ACC112 (cell line): ENCODE results near the gene COPS6.

Experiments used
- H2AFZ ChIP-seq: fragments of 200-600 bp; sonication (generic); one replicate; pipeline ENCODE4 v1.6.0; 2017; ENCODE audit warnings: antibody characterized with exemption, low read length; ENCODE audit not compliant: unreplicated experiment
- H3K27ac ChIP-seq: fragments of 200-600 bp; sonication (generic); 2 replicates; pipeline ENCODE4 v1.5.1; 2014; ENCODE audit warnings: low read depth, mild to moderate bottlenecking, antibody characterized with exemption, low read length, moderate library complexity
- H3K27me3 ChIP-seq: fragments of 200-600 bp; sonication (generic); 2 replicates; pipeline ENCODE4 v1.6.1; 2014; ENCODE audit warnings: mild to moderate bottlenecking, antibody characterized with exemption, low read length, moderate library complexity, mixed read lengths; ENCODE audit not compliant: insufficient read depth
- H3K36me3 ChIP-seq: fragments of 200-600 bp; sonication (generic); 2 replicates; pipeline ENCODE4 v1.6.1; 2016; ENCODE audit warnings: mild to moderate bottlenecking, antibody characterized with exemption, low read length, moderate library complexity, mixed read lengths; ENCODE audit not compliant: insufficient read depth
- H3K4me1 ChIP-seq: fragments of 200-600 bp; sonication (generic); one replicate; pipeline ENCODE4 v1.6.1; 2016; ENCODE audit warnings: low read length, mixed read lengths; ENCODE audit not compliant: insufficient read depth, unreplicated experiment, control insufficient read depth
- H3K4me3 ChIP-seq: fragments of 200-600 bp; sonication (generic); 2 replicates; pipeline ENCODE4 v1.5.1; 2014; ENCODE audit warnings: mild to moderate bottlenecking, low read depth, low read length
- H3K79me2 ChIP-seq: fragments of 200-600 bp; sonication (generic); one replicate; pipeline ENCODE4 v1.6.0; 2016; ENCODE audit warnings: low read length; ENCODE audit not compliant: control insufficient read depth, unreplicated experiment, insufficient read depth

The COPS6 gene

DNA sequence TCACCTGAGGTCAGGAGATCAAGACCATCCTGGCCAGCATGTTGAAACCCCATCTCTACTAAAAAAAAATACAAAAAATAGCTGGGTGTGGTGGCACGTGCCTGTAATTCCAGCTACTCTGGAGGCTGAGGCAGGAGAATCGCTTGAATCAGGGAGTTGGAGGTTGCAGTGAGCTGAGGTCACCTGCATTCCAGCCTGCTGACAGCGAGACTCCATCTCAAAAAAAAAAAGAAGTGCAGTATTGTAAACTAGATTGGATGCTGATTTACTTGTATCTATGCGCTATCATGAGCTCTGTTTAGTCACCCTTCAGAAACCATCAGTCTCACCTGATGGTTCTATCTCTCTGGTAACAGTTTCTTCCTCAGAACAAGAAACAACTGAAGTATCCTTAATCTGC is 25.4 kb upstream of the COPS6 start:
- no peaks in the 10 kb centered on the region for H3K79me2 ChIP-seq
- H3K36me3 ChIP-seq: peaks cover 49% of the 10 kb centered on the region
- H3K27ac ChIP-seq: no peak overlapping the region
- no peaks in the 10 kb centered on the region for H3K27me3 ChIP-seq
- H3K4me3 ChIP-seq: no peak overlapping the region
- no peak overlapping the region for H2AFZ ChIP-seq
- H3K4me1 ChIP-seq: peaks cover 8% of the 10 kb centered on the region

DNA sequence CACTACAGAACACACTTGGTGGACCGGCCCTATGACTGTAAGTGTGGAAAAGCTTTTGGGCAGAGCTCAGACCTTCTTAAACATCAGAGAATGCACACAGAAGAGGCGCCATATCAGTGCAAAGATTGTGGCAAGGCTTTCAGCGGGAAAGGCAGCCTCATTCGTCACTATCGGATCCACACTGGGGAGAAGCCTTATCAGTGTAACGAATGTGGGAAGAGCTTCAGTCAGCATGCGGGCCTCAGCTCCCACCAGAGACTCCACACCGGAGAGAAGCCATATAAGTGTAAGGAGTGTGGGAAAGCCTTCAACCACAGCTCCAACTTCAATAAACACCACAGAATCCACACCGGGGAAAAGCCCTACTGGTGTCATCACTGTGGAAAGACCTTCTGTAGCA is 24.6 kb upstream of the COPS6 start:
- Histone ChIP-seq H3K27me3 (no peaks in the 10 kb centered on the region), H3K79me2 (no peaks in the 10 kb centered on the region), H3K4me3 (no peak overlapping the region), H3K4me1 (peaks cover 8% of the 10 kb centered on the region), H3K27ac (no peak overlapping the region), H2AFZ (no peak overlapping the region), H3K36me3 (peaks cover 46% of the 10 kb centered on the region)

DNA sequence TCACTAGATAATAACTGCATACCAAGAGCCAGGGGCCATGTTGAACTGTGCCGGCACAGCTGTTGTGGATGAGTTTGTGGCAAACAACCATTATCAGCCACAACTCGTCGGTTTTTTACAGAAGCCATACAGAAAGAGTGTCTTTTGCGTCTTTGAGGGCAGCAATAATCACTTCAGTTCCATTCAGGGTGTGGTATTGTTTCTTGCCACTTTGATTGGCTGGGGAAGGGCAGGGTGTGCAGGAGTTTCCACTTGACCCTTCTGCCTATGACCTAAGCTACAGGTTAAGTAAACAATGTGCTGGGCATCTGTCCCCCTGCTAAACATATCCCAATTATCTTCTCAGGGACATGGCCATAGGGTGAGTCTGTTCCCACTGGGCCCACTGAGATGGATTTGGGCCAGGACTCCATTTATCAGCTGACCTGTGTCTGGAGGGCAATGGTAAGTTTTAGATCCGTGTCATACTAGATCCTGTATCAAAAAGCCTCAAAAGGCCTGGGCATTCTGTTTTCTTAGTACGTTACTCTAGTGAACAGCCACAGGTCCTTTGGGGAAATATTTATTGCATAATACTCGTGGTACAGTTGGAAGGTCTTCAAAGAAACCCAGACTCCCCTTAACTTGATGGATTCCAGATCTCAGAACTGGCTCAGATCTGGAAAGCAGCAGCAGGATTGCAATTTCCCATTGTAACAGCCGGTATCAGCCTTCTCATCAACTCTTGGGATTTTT is 23.1 kb upstream of the COPS6 start:
- H3K36me3 ChIP-seq: peaks cover 54% of the 10 kb centered on the region
- H2AFZ ChIP-seq: no peak overlapping the region
- no peak overlapping the region for H3K4me3 ChIP-seq
- H3K27ac ChIP-seq: peak overlapping the region; percentile 64
- H3K79me2 ChIP-seq: no peaks in the 10 kb centered on the region
- H3K4me1 ChIP-seq: peaks cover 8% of the 10 kb centered on the region
- H3K27me3 ChIP-seq: no peaks in the 10 kb centered on the region

DNA sequence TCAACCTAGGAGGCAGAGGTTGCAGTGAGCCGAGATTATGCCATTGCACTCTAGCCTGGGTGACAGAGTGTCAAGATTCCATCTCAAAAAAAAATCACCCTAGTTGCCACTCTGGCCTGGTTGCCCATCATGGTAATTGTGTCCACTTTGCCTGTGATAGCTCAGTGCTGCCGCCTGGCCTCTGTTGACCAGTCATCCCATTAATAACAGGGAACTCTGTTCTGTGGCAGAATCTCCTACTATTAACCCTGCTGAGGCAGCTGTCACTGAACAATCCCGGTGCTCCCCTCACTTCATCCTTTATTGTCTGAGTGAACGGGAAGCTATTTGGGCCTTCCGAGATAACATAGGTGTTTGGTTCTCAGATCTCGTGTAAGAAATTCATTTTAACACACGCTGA is 21.8 kb upstream of the COPS6 start:
- Histone ChIP-seq H3K27me3 (no peaks in the 10 kb centered on the region), H3K4me3 (no peak overlapping the region), H3K79me2 (no peaks in the 10 kb centered on the region), H3K27ac (no peak overlapping the region), H3K36me3 (peaks cover 59% of the 10 kb centered on the region), H2AFZ (no peak overlapping the region), H3K4me1 (peaks cover 8% of the 10 kb centered on the region)

DNA sequence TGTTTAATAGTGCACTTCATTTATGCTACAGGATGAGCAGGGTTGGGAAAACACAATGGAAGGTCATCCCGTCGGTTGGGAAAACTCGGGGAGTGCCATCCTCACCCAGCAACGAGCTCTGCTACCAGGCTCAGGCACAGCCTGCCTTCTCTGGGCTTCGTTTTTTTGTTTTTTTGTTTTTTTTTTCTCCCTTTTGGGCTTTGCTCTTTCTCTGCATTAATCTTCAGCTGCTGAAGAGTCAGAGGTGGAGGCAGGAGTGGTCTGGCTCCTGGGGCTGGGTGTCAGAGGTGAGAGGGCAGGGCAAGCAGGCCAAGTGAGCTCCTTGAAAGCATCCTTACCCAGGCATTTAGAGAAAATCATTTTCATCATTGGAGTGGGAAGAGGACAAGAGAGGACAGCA is 18.8 kb upstream of the COPS6 start:
- H3K27me3 ChIP-seq: no peaks in the 10 kb centered on the region
- peaks cover 8% of the 10 kb centered on the region for H3K4me1 ChIP-seq
- H2AFZ ChIP-seq: no peak overlapping the region
- no peak overlapping the region for H3K27ac ChIP-seq
- H3K79me2 ChIP-seq: no peaks in the 10 kb centered on the region
- no peak overlapping the region for H3K4me3 ChIP-seq
- H3K36me3 ChIP-seq: peaks cover 72% of the 10 kb centered on the region

DNA sequence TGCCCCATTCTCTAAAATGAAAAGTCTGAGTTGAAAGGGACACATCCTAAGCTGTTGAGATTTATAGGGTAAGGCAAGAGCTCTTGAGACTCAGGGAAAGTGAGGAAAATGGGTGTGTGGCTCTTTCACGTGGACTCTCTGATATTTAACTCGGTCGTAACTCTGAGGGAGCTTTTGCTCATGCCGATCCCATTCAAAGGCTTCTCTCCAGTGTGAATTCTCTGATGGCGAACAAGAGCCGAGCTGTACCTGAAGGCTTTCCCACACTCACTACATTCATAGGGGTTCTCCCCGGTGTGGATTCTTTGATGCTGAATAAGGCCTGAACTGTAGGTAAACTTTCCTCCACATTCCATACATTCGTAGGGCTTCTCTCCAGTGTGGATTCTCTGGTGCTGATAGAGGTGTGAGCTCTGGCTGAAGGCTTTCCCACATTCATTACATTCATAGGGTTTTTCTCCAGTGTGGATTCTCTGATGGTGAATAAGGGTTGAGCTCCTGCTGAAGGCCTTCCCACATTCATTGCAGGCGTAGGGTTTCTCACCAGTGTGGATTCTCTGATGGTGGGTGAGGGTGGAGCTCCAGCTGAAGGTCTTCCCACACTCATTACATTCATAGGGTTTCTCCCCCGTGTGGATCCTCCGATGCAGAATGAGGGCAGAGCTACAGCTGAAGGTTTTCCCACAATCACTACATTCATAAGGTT is 17.6 kb upstream of the COPS6 start:
- H3K79me2 ChIP-seq: no peaks in the 10 kb centered on the region
- no peaks in the 10 kb centered on the region for H3K4me1 ChIP-seq
- H3K4me3 ChIP-seq: peak overlapping the region; percentile 16; the same call in 1 of the 2 replicates
- H2AFZ ChIP-seq: no peak overlapping the region
- no peaks in the 10 kb centered on the region for H3K27me3 ChIP-seq
- H3K36me3 ChIP-seq: peaks cover 84% of the 10 kb centered on the region
- H3K27ac ChIP-seq: no peak overlapping the region

DNA sequence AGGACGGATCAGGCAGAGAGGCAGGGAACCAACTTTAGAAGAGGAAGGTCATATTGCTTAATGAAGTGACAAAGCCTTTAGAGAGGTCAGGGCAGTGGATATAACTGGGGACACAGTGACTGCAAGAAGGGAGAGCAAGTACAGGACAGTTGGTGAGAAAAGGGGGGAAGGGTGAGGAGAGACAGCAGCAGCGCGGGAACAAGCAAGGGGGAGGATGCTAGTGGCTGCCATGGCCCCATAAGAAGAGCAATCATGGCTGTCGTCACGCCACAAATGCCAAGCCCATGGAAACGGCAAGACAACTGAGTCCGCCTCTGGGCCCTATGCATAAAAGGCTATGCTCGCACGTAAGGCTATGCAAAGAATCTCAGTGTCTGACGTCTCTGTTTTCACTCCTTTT is 16.3 kb upstream of the COPS6 start:
- Histone ChIP-seq H3K79me2 (peaks cover 9% of the 10 kb centered on the region), H3K4me3 (no peak overlapping the region), H3K4me1 (no peaks in the 10 kb centered on the region), H3K36me3 (peaks cover 94% of the 10 kb centered on the region), H3K27ac (no peak overlapping the region), H2AFZ (no peak overlapping the region), H3K27me3 (no peaks in the 10 kb centered on the region)

DNA sequence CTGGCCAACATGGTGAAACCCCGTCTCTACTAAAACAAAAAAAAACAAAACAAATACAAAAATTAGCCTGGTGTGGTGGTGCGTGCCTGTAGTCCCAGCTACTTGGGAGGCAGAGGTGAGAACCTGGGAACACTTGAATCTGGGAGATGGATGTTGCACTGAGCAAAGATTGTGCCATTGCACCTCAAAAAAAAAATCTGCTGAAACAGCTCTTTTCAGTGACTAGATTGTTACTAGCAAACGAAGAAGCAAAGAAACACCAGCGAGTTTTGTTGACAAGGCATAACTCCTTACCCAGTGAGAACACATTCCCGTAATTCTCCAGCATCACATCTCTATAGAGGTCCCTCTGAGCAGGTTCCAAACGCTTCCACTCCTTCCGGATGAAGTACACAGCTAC is 13.9 kb upstream of the COPS6 start:
- Histone ChIP-seq H3K36me3 (peaks cover 81% of the 10 kb centered on the region), H3K4me3 (no peak overlapping the region), H3K27me3 (no peaks in the 10 kb centered on the region), H3K79me2 (peaks cover 30% of the 10 kb centered on the region), H3K27ac (no peak overlapping the region), H2AFZ (no peak overlapping the region), H3K4me1 (no peaks in the 10 kb centered on the region)

DNA sequence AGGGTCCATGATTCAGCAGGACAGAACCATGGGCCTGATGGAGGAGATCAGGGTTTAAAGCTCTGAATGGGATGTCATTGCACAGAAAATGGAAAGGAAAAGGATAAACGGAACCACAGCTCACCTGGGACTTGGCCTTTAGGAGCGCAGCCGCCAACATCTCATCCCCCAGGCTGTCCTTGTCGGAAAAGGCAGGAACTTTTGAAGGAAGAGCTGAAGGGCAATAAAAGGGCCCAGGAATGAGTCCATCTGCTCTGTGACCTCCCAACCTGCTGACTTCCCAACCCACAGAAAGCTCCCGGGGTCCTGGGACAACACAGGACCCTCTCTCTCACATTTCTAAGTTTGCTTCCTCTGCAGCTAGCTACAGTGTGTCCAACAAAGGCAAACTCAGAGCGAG is 13.4 kb upstream of the COPS6 start:
- Histone ChIP-seq H3K27ac (no peak overlapping the region), H3K4me3 (no peak overlapping the region), H3K79me2 (peaks cover 36% of the 10 kb centered on the region), H3K4me1 (peaks cover 4% of the 10 kb centered on the region), H3K36me3 (peaks cover 75% of the 10 kb centered on the region), H3K27me3 (no peaks in the 10 kb centered on the region), H2AFZ (no peak overlapping the region)

DNA sequence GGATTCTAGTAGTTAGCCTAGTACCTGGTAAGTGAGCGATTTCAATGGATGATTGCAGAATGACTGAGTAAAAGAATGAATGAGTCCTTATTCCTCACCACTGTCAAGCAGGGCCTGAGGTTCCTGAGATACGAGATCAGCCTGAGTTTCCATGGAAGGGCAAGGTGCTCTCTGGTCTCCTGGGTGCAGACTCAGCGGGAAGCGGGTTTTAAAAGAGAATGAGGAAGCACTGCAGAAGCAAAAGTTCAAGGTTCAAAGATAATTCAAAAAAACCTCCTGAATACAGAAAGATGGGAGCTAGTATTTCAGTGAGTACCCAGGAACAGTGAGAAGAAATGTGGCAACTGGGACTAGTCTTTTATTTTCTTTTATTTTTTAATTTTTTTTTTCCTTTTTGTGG is 11.6 kb upstream of the COPS6 start:
- Histone ChIP-seq H2AFZ (no peak overlapping the region), H3K79me2 (peaks cover 47% of the 10 kb centered on the region), H3K36me3 (peaks cover 57% of the 10 kb centered on the region), H3K4me3 (no peak overlapping the region), H3K27ac (no peak overlapping the region), H3K27me3 (no peaks in the 10 kb centered on the region), H3K4me1 (peaks cover 4% of the 10 kb centered on the region)

DNA sequence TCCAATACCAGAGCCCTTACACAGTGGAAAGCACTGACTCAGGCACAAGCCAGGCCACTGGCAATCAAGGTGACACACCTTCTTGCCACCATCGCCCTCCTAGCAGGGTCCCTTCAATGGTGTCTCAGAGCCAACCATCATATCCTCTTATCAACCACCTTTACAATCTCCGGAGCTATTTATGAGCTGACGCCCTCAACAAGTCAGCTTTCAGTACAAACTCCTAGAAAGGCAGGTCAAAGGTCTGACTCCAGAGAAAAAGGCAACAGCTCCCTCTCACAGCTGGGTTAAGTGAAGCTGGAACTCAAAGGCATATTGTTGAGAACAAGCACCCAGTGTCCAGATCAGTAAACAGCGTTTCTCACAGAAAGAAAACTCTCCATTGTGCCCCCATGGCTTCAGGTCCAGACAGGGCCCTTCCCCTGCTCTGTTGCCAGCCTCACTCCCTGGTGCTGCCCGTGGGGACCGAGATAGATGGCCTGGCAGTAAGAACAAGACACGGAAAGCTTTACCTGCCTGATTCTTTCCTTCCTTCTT is 9.7 kb upstream of the COPS6 start:
- no peaks in the 10 kb centered on the region for H3K27me3 ChIP-seq
- peaks cover 38% of the 10 kb centered on the region for H3K36me3 ChIP-seq
- peaks cover 47% of the 10 kb centered on the region for H3K79me2 ChIP-seq
- peaks cover 4% of the 10 kb centered on the region for H3K4me1 ChIP-seq
- no peak overlapping the region for H3K4me3 ChIP-seq
- H3K27ac ChIP-seq: no peak overlapping the region
- H2AFZ ChIP-seq: no peak overlapping the region
